Progenitor cell of endocrine pancreas (in vitro differentiated cells): Measurements from ENCODE around the gene ALPK3. TPM values are rescaled to one million over a fixed set of nuclear protein-coding genes. Genes with fewer than 3 reads are reported as not detected.

Source experiments
- DNase-seq: peaks from one replicate; pipeline ENCODE4 v3.0.0; 2021; ENCODE audit warnings: low spot score; ENCODE audit not compliant: unreplicated experiment
- H3K27ac Mint-ChIP-seq: 2 replicates; pipeline ENCODE4 v1.8.0; 2021; ENCODE audit warnings: mild to moderate bottlenecking, moderate library complexity, mixed read lengths
- H3K27me3 Mint-ChIP-seq: 2 replicates; pipeline ENCODE4 v1.8.0; 2021; ENCODE audit warnings: mixed read lengths
- H3K36me3 Mint-ChIP-seq: 2 replicates; pipeline ENCODE4 v1.8.0; 2022; ENCODE audit warnings: mixed read lengths; ENCODE audit not compliant: insufficient read depth
- H3K4me1 Mint-ChIP-seq: 2 replicates; pipeline ENCODE4 v1.8.0; 2021; ENCODE audit warnings: low read depth, mixed read lengths
- H3K4me3 Mint-ChIP-seq: 2 replicates; pipeline ENCODE4 v1.8.0; 2021; ENCODE audit warnings: low read depth, mild to moderate bottlenecking, moderate library complexity, mixed read lengths
- H3K9me3 Mint-ChIP-seq: 2 replicates; pipeline ENCODE4 v1.8.0; 2021; ENCODE audit warnings: low read depth, mixed read lengths
- total RNA-seq: library from RNA; stranded (reverse); gene quantifications from 2 replicates; pipeline ENCODE4 v1.2.1, GENCODE V29; 2021
- TF ChIP-seq, protein P1 (sequence below): fragments of 200-600 bp; sonication (generic); IDR thresholded peaks from one replicate; pipeline ENCODE4 v1.5.0; 2021; ENCODE audit warnings: antibody characterized with exemption, mild to moderate bottlenecking; ENCODE audit not compliant: unreplicated experiment

ALPK3 gene
- total RNA-seq, 1 donor from 2014 or later, result 122 TPM

DNA sequence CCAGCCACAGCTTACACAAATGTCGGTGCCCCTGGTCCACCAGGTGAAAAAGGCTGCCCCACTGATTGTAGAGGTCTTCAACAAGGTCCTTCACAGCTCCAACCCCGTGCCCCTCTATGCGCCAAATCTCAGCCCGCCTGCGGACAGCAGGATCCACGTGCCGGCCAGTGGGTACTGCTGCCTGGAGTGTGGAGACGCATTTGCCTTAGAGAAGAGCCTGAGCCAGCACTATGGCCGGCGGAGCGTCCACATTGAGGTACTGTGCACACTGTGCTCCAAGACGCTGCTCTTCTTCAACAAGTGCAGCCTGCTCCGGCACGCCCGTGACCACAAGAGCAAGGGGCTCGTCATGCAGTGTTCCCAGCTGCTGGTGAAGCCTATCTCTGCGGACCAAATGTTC lies 32.9 kb upstream of the ALPK3 start:
- no peak overlapping the region for H3K4me3 Mint-ChIP-seq
- H3K27me3 Mint-ChIP-seq, result no peaks in the 10 kb centered on the region
- peaks cover 1% of the 10 kb centered on the region for H3K4me1 Mint-ChIP-seq
- no peak for DNase-seq
- no peak overlapping the region for H3K27ac Mint-ChIP-seq
- peaks cover 16% of the 10 kb centered on the region for H3K36me3 Mint-ChIP-seq
- no peaks in the 10 kb centered on the region for H3K9me3 Mint-ChIP-seq
- TF ChIP-seq, protein P1, sequence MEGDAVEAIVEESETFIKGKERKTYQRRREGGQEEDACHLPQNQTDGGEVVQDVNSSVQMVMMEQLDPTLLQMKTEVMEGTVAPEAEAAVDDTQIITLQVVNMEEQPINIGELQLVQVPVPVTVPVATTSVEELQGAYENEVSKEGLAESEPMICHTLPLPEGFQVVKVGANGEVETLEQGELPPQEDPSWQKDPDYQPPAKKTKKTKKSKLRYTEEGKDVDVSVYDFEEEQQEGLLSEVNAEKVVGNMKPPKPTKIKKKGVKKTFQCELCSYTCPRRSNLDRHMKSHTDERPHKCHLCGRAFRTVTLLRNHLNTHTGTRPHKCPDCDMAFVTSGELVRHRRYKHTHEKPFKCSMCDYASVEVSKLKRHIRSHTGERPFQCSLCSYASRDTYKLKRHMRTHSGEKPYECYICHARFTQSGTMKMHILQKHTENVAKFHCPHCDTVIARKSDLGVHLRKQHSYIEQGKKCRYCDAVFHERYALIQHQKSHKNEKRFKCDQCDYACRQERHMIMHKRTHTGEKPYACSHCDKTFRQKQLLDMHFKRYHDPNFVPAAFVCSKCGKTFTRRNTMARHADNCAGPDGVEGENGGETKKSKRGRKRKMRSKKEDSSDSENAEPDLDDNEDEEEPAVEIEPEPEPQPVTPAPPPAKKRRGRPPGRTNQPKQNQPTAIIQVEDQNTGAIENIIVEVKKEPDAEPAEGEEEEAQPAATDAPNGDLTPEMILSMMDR, result no peak

DNA sequence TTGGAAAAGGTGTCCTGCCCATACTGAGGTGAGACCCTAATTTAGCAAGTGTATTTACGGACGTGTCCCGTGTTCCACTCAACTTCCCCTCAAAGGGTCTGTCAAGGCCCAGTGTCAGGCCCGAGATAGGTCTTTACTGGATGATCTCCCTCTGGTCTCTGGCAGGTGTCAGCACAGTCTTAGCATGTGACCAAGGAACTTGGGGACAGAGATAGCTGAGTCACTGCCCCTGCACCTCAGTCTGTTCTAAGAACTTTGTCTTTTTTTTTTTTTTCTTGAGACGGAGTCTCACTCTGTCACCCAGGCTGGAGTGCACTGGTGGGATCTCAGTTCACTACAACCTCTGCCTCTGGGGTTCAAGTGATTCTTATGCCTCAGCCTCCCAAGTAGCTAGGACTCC lies 32.1 kb upstream of the ALPK3 start:
- peaks cover 7% of the 10 kb centered on the region for H3K4me1 Mint-ChIP-seq
- H3K4me3 Mint-ChIP-seq, result no peak overlapping the region
- H3K36me3 Mint-ChIP-seq, result peaks cover 18% of the 10 kb centered on the region
- no peaks in the 10 kb centered on the region for H3K27me3 Mint-ChIP-seq
- H3K9me3 Mint-ChIP-seq, result no peaks in the 10 kb centered on the region
- DNase-seq, result no peak
- H3K27ac Mint-ChIP-seq, result no peak overlapping the region
- TF ChIP-seq, protein P1, result no peak

DNA sequence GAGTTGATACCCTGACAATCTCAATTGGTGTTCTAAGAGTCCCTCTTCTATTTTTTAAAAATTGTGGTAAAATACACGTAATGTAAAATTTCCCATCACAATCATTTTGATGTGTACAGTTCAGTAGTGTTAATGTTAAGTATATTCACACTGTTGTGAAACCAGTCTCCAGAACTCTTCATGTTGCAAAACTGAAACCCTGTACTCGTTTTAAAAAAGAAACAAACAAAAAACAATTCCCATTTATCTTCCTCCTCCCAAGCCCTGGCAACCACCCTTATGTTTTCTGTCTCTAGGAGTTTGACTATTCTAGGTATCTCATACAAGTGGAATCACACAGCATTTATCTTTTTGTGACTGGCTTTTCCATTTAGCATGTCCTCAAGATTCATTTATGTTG lies 28.7 kb upstream of the ALPK3 start:
- H3K27me3 Mint-ChIP-seq, result no peaks in the 10 kb centered on the region
- peak overlapping the region; percentile 31 for H3K27ac Mint-ChIP-seq
- H3K36me3 Mint-ChIP-seq, result peaks cover 25% of the 10 kb centered on the region

GRCh38 chr15:84789762-84790161 lies 27.4 kb upstream of the ALPK3 start:
- Mint-ChIP-seq H3K36me3 (peaks cover 26% of the 10 kb centered on the region), H3K27me3 (no peaks in the 10 kb centered on the region)

More for the DNA sequence above, 28.7 kb upstream of the ALPK3 start:
- no peak for DNase-seq
- Mint-ChIP-seq H3K4me1 (peaks cover 12% of the 10 kb centered on the region), H3K4me3 (no peak overlapping the region), H3K9me3 (no peaks in the 10 kb centered on the region)
- TF ChIP-seq, protein P1, result no peak

DNA sequence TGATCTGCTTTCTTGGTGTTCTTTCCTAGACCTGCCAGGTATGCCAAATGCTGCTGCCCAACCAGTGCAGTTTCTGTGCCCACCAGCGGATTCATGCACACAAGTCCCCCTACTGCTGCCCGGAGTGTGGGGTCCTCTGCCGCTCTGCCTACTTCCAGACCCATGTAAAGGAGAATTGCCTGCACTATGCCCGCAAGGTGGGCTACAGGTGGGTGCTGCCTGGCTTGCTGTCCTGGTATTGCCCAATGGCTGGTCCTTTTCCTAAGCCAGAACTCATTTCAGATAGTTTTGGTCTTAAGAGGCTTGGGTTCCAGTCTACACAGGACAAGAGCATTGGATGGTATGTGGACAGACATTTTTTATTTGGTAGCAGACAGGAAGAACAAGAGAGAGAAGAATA lies 26.5 kb upstream of the ALPK3 start:
- Mint-ChIP-seq H3K27me3 (no peaks in the 10 kb centered on the region), H3K4me3 (no peak overlapping the region), H3K27ac (peak overlapping the region; percentile 33), H3K9me3 (no peaks in the 10 kb centered on the region), H3K4me1 (peaks cover 12% of the 10 kb centered on the region), H3K36me3 (peaks cover 25% of the 10 kb centered on the region)
- no peak for DNase-seq
- TF ChIP-seq, protein P1, result no peak

More at GRCh38 chr15:84789762-84790161, 27.4 kb upstream of the ALPK3 start:
- Mint-ChIP-seq H3K4me3 (no peak overlapping the region), H3K27ac (peak overlapping the region; percentile 91), H3K4me1 (peaks cover 12% of the 10 kb centered on the region), H3K9me3 (no peaks in the 10 kb centered on the region)
- TF ChIP-seq, protein P1, result no peak
- no peak for DNase-seq
